HepG2 (cell line): ENCODE measurements around the gene MINDY3. TPM values are rescaled to one million over a fixed set of nuclear protein-coding genes. Genes with fewer than 3 reads are reported as not detected.
A peak's percentile ranks its signal among the peaks of the same experiment; 100 is the strongest.

Experiments used
- ARHGAP35 ChIP-seq: sonication (generic); formaldehyde crosslinking; IDR thresholded peaks from 2 replicates; pipeline ENCODE4 v1.9.0; 2022; ENCODE audit warnings: mild to moderate bottlenecking, inconsistent platforms, moderate library complexity, missing genetic modification reagents, borderline replicate concordance
- BRF2 ChIP-seq: sonication (generic); formaldehyde crosslinking; IDR thresholded peaks from 2 replicates; pipeline ENCODE4 v1.8.1; 2022; ENCODE audit warnings: mild to moderate bottlenecking, missing genetic modification reagents
- CENPBD1 ChIP-seq: sonication (generic); formaldehyde crosslinking; IDR thresholded peaks from 2 replicates; pipeline ENCODE4 v1.8.0; 2022; ENCODE audit warnings: missing genetic modification reagents, low read depth, mild to moderate bottlenecking, borderline replicate concordance
- CHD4 ChIP-seq: fragments of 200-600 bp; sonication (generic); IDR thresholded peaks from 2 replicates; pipeline ENCODE4 v1.7.0; 2017; ENCODE audit warnings: mild to moderate bottlenecking, low read length, borderline replicate concordance
- FOXK1 ChIP-seq: sonication (generic); formaldehyde crosslinking; IDR thresholded peaks from 2 replicates; pipeline ENCODE4 v1.4.0; 2020; ENCODE audit warnings: low read depth, missing genetic modification reagents, borderline replicate concordance
- KAT7 ChIP-seq: IDR thresholded peaks from 2 replicates; pipeline ENCODE4 v1.6.1; 2018; ENCODE audit warnings: borderline replicate concordance, missing compliant biosample characterization
- MXD3 ChIP-seq: IDR thresholded peaks from 2 replicates; pipeline ENCODE4 v1.6.1; 2016; ENCODE audit warnings: mild to moderate bottlenecking, missing biosample characterization, missing genetic modification reagents
- NBN ChIP-seq: fragments of 450-650 bp; conservative IDR thresholded peaks from 2 replicates; pipeline ENCODE4 v1.6.1; 2017
- ONECUT2 ChIP-seq: sonication (generic); formaldehyde crosslinking; IDR thresholded peaks from 2 replicates; pipeline ENCODE4 v1.4.0; 2020; ENCODE audit warnings: missing genetic modification reagents
- SMARCE1 ChIP-seq: fragments of 450-650 bp; IDR thresholded peaks from 2 replicates; pipeline ENCODE4 v1.6.1; 2017; ENCODE audit warnings: borderline replicate concordance
- SNAPC4 ChIP-seq: sonication (generic); formaldehyde crosslinking; IDR thresholded peaks from 2 replicates; pipeline ENCODE4 v1.4.0; 2020; ENCODE audit warnings: mild to moderate bottlenecking, missing genetic modification reagents
- SRF ChIP-seq: IDR thresholded peaks from 2 replicates; pipeline ENCODE4 v1.6.1; 2011; ENCODE audit warnings: mild to moderate bottlenecking, low read depth, low read length, moderate library complexity
- ZFP62 ChIP-seq: sonication (generic); formaldehyde crosslinking; IDR thresholded peaks from 2 replicates; pipeline ENCODE4 v1.4.0; 2020; ENCODE audit warnings: missing genetic modification reagents
- ZHX1 ChIP-seq: sonication (generic); formaldehyde crosslinking; IDR thresholded peaks from 2 replicates; pipeline ENCODE4 v1.8.1; 2022; ENCODE audit warnings: low read depth, mild to moderate bottlenecking, missing genetic modification reagents
- ZNF292 ChIP-seq: sonication (generic); formaldehyde crosslinking; IDR thresholded peaks from 2 replicates; pipeline ENCODE4 v1.8.1; 2022; ENCODE audit warnings: mild to moderate bottlenecking, low read depth, missing genetic modification reagents, borderline replicate concordance
- ZNF674 ChIP-seq: sonication (generic); formaldehyde crosslinking; IDR thresholded peaks from 2 replicates; pipeline ENCODE4 v1.5.0; 2020; ENCODE audit warnings: low read depth, mild to moderate bottlenecking, missing genetic modification reagents
- ZNF713 ChIP-seq: sonication (generic); formaldehyde crosslinking; IDR thresholded peaks from 2 replicates; pipeline ENCODE4 v1.4.0; 2020; ENCODE audit warnings: mild to moderate bottlenecking, missing genetic modification reagents
- ZNF776 ChIP-seq: sonication (generic); formaldehyde crosslinking; IDR thresholded peaks from 2 replicates; pipeline ENCODE4 v1.4.0; 2020; ENCODE audit warnings: mild to moderate bottlenecking, missing genetic modification reagents
- ZSCAN25 ChIP-seq: sonication (generic); formaldehyde crosslinking; IDR thresholded peaks from 2 replicates; pipeline ENCODE4 v1.8.0; 2022; ENCODE audit warnings: mild to moderate bottlenecking, missing genetic modification reagents
- polyA plus RNA-seq, 8 experiments: library from polyadenylated mRNA; depleted of rRNA in 3 of 8; stranded (reverse) in 7 of 8; unstranded in 1 of 8; fragments of >200 nt; fragmentation: Illumina TruSeq in 4 of 8; extraction: Trizol in 4 of 8; gene quantifications; 2 replicates each; pipeline versions ENCODE4 v1.2.1 to v1.2.3, GENCODE V29; 2011 to 2016; ENCODE audit warnings: low read depth in 4 of 8, missing spikeins in 1 of 8, mixed read lengths in 1 of 8; ENCODE audit not compliant: insufficient read depth in 1 of 8
- total RNA-seq, 5 experiments: library from RNA; depleted of rRNA; stranded (reverse); fragments of >200 nt; fragmentation: Illumina TruSeq; extraction: Trizol; gene quantifications; 2 replicates each; pipeline ENCODE4 v1.2.3, GENCODE V29; 2016; ENCODE audit warnings: low read depth in 1 of 5

MINDY3 gene
- total and polyA plus RNA-seq, 2 of the 13 experiments (the other 11 are each of a cell fraction or from before 2014, with no cell fraction given): 6.4 to 17.5 TPM

GRCh38 chr10:15859906-15860691 lies at the start of gene MINDY3 (continued):
- TF ChIP-seq ARHGAP35 (CRISPR knock-in tag) (no peak), BRF2 (CRISPR knock-in tag) (no peak), ZSCAN25 (CRISPR knock-in tag) (no peak), SRF (peak; percentile 22; the same call in 1 of the 2 replicates), FOXK1 (CRISPR knock-in tag) (no peak), ZNF776 (CRISPR knock-in tag) (no peak), MXD3 (CRISPR knock-in tag) (no peak; the same call in 1 of the 2 replicates), CENPBD1 (CRISPR knock-in tag) (no peak), KAT7 (CRISPR knock-in tag) (no peak; the same call in 1 of the 2 replicates), ZNF674 (CRISPR knock-in tag) (no peak), SMARCE1 (no peak), ONECUT2 (no peak), NBN (no peak), ZHX1 (CRISPR knock-in tag) (0 out of 2 replicates have a peak, but pooled peaks have one; percentile 14), ZNF292 (CRISPR knock-in tag) (0 out of 2 replicates have a peak, but pooled peaks have one; percentile 53), CHD4 (no peak), ZNF713 (CRISPR knock-in tag) (no peak), ZFP62 (CRISPR knock-in tag) (no peak), SNAPC4 (CRISPR knock-in tag) (no peak)
